NOMO-1 (cell line): ENCODE measurements around the gene SOHLH1.
A peak's percentile ranks its signal among the peaks of the same experiment; 100 is the strongest.

Experiments
- DNase-seq, 2 experiments: peaks; one replicate each; lab custom pipeline; 2025; ENCODE audit not compliant: unreplicated experiment in 2 of 2; lab: John Stamatoyannopoulos, UW

Gene SOHLH1

GRCh38 chr9:135731454-135731853 is 32.2 kb upstream of the SOHLH1 start:
- no peak for DNase-seq

DNA sequence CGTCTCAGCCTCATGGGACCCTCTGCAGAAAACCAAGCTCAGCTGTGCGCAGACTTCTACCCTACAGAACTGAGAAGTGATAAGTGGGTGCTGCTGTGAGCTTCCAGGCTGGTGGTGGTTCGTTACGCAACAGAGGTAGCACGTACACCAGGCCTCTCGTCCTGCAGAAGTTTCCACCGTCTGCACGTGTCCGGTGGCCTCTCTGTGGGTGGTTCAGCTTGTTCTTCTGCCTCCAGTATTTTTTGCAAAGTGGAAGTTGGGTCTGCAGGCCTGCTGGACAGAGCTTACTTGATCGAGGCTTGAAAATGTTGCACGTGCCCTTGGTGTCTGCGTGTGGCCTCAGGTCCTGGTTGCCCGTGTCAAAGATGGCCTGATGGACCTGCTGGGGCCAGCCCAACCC is 30.2 kb upstream of the SOHLH1 start:
- DNase-seq = peak; percentile 62 to 87

DNA sequence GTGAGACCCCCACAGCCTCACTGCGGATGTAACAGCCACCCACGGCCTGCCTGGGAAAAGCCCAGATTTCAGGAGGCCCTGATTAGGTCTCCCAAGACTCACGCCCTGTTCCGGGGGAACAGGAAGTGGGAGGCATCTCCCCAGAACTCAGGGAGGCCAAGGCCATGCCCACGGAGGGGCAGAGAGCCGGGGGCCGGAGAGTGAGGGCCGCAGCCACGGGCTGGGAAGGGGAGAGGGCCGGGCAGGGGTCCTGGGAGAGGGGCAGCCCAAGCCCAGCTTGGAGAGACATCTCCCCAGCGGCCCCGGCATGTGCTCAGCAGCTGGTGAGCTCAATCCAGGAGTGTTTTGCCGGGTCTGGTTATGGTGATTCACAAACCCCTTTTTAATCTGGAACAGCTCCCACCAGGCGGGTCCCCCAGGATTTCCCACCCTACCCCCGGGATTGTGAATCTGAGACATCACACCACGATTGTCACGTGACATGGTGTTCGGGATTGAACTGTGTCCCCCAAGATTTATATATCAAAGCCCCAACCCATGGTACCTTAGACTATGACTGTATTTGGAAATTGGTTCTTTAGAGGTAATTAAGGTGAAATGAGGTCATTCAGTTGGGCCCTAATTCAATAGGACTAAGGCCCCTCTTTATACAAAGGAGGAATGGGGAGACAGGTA is 29.3 kb upstream of the SOHLH1 start:
- DNase-seq = no peak

- no peak for DNase-seq
Observed at GRCh38 chr9:135727257-135727875, 28.1 kb upstream of the SOHLH1 start.

DNA sequence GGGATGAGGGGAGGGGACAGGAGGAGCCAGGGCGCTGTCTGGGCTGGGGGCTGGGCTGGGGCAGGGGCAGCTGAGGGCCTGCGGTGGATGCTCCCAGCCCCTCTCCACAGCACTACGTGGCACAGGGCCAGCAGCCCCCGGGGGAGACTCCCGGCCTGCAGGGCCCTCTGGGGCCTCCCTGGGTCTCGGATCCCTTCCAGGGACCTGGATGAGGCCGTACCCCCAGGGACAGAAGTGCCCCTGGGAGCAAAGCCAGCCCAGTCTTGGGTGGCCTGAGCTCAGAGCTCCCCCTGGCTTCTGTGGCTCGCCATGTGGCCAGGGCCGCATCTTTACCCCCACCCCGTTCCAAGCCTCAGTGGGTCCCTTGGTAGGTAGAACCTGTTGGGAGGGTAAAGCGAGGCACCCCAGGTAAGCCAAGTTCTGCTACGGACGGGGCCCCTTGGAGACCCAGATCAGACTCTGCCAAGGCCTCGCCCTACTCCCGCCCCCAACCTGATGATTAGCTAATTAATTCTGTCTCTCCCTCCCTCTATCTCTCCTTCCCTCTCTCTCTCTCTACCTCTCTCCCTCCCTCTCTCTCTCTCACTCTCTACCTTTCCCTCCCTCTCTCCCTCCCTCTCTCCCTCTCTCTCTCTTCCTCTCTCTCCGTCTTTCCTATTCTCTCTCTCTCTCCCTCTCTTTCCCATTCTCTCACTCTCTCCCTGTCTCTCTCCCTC is 27.0 kb upstream of the SOHLH1 start:
- DNase-seq = no peak

- DNase-seq = no peak
Observed at GRCh38 chr9:135724186-135724787, 25.0 kb upstream of the SOHLH1 start.

- DNase-seq = no peak
Observed at GRCh38 chr9:135722365-135722764, 23.1 kb upstream of the SOHLH1 start.

GRCh38 chr9:135719472-135719871 is 20.2 kb upstream of the SOHLH1 start:
- DNase-seq = no peak

- peak in 1 of 2 experiments; percentile 20 for DNase-seq
Observed at GRCh38 chr9:135718616-135719015, 19.3 kb upstream of the SOHLH1 start.

DNA sequence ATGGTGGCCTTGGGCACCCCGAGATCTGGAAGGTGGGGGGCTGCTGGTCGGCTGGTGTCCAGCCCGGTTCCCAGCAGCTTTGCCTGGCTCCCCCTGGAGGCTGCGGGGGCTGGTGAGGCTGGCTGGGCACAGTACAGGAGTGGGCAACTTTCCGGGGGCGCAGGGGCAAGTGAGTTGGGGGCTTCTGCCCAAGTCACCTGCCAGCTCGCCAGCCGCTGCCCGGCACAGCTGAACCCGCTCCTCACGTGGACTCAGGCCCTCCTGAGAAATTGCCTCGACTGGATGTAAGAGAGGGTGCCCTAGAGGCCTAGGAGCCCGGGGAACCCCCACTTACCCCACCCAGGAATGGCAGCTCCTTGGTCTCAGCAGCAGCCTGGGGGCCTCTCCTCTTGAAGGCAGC is 18.1 kb upstream of the SOHLH1 start:
- no peak for DNase-seq

GRCh38 chr9:135716045-135716444 is 16.8 kb upstream of the SOHLH1 start:
- no peak for DNase-seq

GRCh38 chr9:135715056-135715595 is 15.8 kb upstream of the SOHLH1 start:
- DNase-seq = no peak

DNA sequence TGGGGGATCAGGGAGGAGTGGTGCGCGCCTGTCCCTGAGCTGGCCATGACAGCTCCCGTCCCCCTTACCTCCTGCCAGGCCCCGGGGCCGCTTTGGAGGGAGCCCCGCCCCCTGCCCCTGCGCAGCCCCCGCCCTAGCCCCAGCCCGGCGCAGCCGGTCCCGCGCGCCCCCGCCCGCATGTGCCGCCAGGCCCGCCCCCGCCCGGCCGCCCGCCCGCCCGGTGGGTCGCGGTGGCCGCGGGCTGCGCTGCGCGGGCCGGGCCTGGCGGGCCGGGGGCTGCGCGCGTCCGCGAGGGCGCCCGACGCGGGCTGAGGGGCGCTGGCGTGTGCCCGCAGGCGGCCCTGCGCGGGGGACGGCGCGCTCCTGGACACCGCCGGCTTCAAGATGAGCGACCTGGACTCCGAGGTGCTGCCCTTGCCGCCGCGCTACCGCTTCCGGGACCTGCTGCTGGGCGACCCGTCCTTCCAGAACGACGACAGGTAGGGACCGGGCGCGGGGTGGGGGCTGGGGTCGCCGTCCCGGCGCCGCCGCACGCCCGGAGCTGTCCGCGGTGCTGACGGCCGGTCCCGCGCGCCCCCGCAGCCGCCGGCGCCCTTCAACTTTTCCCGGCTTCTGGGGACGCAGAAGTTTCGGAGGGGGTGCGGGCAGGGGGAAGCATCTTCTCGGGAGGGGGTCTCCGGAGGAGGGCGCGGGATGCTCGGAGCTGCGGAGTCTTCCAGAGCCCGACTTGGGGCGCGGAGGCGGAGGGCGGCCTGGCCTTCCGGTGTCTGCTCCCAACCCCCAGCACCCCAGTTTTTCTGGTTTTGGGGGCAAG is 15.2 kb upstream of the SOHLH1 start:
- no peak for DNase-seq

DNA sequence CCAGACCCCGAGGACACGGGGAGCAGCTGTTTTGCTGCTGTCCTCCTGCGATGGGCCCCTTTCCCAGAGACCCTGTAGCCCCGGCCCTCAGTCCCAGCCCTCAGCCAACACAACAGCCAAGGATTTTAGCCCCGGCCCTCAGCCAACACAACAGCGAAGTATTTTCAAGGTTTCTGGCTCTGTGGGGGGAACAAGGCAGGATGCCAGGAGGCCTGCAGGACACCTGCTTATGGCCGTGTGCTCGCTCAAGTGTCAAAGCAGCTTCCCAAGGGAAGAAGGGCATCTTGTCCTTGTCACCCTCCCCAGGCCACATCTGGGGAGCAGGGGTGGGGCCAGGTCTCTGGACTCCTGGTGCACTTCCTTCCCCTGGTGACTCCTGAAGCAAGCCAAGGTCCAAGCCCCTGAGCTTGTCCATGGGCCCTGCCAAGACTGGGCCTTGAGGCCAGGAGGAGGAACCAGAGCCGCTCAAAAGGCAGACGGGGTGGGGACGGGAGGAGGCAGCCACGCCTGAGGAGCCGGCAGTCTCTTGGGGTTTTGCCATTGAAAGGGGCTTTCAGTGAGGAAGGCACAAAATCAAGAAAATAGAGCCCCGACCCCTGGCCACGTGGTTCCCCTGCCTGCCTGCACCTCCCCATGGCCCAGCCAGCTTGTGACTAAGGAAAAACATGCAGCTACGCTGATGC is 13.5 kb upstream of the SOHLH1 start:
- no peak for DNase-seq

- DNase-seq = no peak
Observed at GRCh38 chr9:135711881-135712280, 12.6 kb upstream of the SOHLH1 start.

DNA sequence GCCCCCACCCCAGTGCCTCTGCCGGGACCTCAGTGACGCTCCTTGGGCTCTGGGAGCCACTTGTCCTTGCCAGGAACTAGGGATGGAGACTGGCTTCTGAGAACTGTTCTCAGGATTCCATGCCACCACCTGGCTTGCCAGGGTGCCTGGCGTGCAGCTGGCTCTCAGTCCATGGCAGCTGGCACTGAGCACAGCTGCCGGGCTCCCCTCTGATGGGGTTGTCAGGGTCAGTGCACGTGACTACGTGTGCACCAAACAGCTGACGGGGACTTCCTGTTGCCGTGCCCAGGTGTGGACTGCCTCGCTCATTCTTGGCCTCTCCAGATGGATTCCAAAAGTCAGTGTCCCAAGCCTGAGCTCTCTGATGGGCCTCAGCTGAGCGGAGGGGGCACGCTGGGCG is 12.1 kb upstream of the SOHLH1 start:
- no peak for DNase-seq

DNA sequence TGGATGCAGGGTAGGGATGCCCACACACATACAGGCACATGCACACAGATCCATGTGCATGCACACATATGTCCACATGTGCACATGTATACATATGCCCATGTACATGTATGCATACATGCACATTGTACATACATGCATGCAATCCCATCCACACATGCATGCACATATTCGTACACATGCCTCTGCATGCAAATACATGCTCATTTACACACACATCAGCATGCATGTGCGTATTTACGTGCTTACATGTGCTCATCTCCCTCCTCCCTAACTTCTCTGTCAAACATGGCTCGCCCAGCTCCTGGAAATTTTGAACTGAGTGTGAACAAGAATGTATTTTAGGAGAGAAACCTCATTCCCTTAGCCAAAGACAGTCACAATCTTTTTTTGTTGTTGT is 8.9 kb upstream of the SOHLH1 start:
- no peak for DNase-seq

DNA sequence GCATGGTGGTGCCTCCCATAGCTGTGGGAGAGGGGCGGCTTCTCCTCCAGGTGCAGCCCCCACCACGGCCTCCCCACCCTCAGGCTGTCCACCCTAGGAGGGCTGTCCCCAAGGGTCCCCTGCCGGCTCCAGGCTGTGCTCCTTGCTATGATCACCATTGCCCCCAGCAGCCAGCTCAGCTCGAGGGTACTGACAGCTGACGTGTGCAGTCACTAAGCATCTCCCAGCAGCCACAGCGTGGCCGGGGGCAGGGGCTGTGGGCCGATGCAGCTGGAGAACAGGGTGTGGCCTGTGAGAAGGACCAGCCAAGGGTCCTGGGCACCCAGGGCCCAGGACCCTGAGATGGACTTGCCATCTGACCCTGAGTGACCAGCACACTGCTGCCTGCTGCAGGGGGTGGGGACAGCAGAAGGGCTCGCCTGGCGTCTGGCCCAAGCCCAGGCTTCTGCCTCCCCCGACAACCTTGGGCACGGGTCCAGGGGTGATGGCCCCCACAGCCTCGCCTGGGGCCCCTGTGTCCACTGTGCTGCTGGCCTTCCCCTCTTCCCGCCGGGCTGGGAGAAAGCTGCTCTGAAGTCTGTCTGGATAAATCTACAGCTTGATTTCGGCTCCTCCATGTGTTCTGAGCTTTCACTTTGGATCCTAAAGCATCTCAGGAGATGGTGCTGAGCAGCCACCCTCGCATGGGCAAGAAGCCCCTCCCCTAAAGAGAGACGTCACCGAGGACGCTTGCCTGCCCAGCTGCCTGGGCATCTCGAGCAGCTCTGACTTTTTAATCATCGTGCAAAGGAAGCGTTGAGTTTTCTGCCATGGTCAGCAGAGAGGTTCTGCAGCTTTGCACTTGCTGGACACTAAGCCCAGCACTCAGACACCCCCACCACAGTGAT is 8.2 kb upstream of the SOHLH1 start:
- DNase-seq = no peak

GRCh38 chr9:135706288-135706687 is 7.0 kb upstream of the SOHLH1 start:
- DNase-seq = no peak
